Duodenal mucosa (tissue), 2 donors: ENCODE results near the gene OTOP3.
A peak's percentile ranks its signal among the peaks of the same experiment; 100 is the strongest.

Source experiments
- H3K27ac ChIP-seq: one replicate; pipeline ENCODE4 v1.7.0; 2013; ENCODE audit warnings: low read depth, low read length
- H3K27me3 ChIP-seq, 2 donors: one replicate each; pipeline ENCODE4 v1.7.0; 2013; ENCODE audit warnings: low read length in 2 of 2, control low read depth in 1 of 2; ENCODE audit not compliant: insufficient read depth in 2 of 2, control insufficient read depth in 1 of 2
- H3K36me3 ChIP-seq, 2 donors: one replicate each; pipeline ENCODE4 v1.7.0; 2013; ENCODE audit warnings: low read length in 2 of 2, control low read depth in 1 of 2; ENCODE audit not compliant: insufficient read depth in 2 of 2, control insufficient read depth in 1 of 2
- H3K4me1 ChIP-seq, 2 donors: one replicate each; pipeline ENCODE4 v1.7.0; 2013; ENCODE audit warnings: low read length in 2 of 2, control low read depth in 1 of 2; ENCODE audit not compliant: insufficient read depth in 2 of 2, control insufficient read depth in 1 of 2
- H3K4me3 ChIP-seq, 2 donors: one replicate each; pipeline ENCODE4 v1.7.0; 2013; ENCODE audit warnings: low read length in 2 of 2, low read depth in 1 of 2
- H3K9ac ChIP-seq, 2 donors: one replicate each; pipeline ENCODE4 v1.7.0; 2013; ENCODE audit warnings: low read length in 2 of 2, low read depth in 1 of 2
- H3K9me3 ChIP-seq, 2 donors: one replicate each; pipeline ENCODE4 v1.7.0; 2013; ENCODE audit warnings: low read length in 2 of 2, control low read depth in 1 of 2; ENCODE audit not compliant: control insufficient read depth in 1 of 2

Gene OTOP3

GRCh38 chr17:74917430-74917829 lies 18.3 kb upstream of the OTOP3 start:
- H3K9ac ChIP-seq, result no peak overlapping the region
- H3K27me3 ChIP-seq, result peaks cover 21 to 25% of the 10 kb centered on the region in 2 donors

GRCh38 chr17:74918906-74919305 lies 16.8 kb upstream of the OTOP3 start:
- Histone ChIP-seq H3K27ac (no peak overlapping the region), H3K9ac (no peak overlapping the region), H3K4me1 (peaks cover 2 to 3% of the 10 kb centered on the region in 2 donors), H3K4me3 (no peak overlapping the region), H3K9me3 (no peaks in the 10 kb centered on the region), H3K27me3 (peaks cover 33% of the 10 kb centered on the region in 2 donors), H3K36me3 (no peaks in the 10 kb centered on the region)

More at GRCh38 chr17:74917430-74917829, 18.3 kb upstream of the OTOP3 start:
- Histone ChIP-seq H3K4me3 (no peak overlapping the region), H3K36me3 (no peaks in the 10 kb centered on the region), H3K4me1 (no peaks in the 10 kb centered on the region), H3K27ac (no peak overlapping the region), H3K9me3 (no peaks in the 10 kb centered on the region)

DNA sequence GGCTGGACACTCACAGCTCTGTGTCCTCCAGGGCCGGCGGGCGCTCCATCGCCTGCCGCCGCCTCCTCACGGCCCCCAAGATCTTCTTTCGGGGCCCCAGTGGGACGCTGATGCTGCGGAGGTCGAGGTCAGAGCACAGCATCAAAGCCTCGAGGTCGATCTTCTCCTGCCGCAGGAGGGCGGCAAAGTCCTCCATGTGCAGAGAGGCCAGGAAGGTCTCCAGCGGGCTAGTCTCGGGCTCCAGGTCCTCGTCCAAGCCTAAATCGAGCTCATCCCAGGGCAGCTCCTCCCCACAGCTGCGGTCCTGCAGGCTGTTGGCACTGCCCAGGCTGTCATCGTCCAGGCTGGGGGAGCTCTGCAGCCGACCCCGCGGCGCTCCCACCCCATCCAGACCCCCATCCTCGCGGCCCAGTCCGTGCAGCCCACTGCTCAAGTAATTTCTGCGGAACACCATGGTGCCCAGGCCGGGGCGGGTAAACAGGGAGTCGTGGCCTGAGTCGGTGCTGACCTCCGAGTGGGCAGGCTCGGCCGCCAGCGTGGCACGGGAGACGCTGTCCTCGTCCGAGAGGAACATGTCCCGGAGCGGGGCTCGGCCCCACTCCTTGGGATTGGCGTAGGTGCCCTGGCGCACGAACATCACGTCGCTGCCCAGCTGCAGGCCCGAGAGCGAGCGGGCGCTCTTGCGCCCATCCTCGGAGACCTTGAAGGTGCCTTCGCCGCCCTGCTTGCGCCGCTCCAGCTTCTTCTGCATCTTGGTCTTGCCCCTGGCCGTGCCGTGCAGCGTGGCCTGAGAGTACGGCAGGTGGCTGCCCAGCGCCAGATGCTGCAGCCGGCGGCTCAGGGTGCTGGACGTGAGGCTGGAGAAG lies 16.0 kb upstream of the OTOP3 start:
- Histone ChIP-seq H3K9ac (no peak overlapping the region), H3K36me3 (no peaks in the 10 kb centered on the region), H3K27ac (no peak overlapping the region), H3K4me3 (no peak overlapping the region), H3K4me1 (peaks cover 10% of the 10 kb centered on the region in 2 donors), H3K9me3 (no peaks in the 10 kb centered on the region), H3K27me3 (peaks cover 40 to 41% of the 10 kb centered on the region in 2 donors)

DNA sequence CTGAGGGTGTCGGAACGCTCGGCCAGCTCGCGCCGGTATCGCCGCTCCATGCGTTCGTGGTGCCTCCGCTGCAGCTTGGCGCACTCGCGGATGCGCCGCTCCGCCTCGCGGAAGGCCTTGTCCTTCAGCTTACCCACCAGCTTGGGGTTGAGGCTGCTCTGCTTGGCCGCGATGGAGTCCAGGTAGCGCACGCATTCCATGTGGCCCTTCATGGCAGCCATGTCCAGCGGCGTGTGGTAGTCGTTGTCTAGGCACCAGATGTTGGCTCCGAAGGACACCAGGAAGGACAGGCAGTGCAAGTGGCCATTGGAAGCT lies 15.4 kb upstream of the OTOP3 start:
- H3K36me3 ChIP-seq, result no peaks in the 10 kb centered on the region
- peaks cover 46% of the 10 kb centered on the region in 2 donors for H3K27me3 ChIP-seq
- no peaks in the 10 kb centered on the region for H3K9me3 ChIP-seq
- H3K4me3 ChIP-seq, result no peak overlapping the region
- H3K27ac ChIP-seq, result no peak overlapping the region
- H3K4me1 ChIP-seq, result peaks cover 10% of the 10 kb centered on the region in 2 donors
- H3K9ac ChIP-seq, result no peak overlapping the region

- Histone ChIP-seq H3K27me3 (peaks cover 50% of the 10 kb centered on the region in 2 donors), H3K27ac (no peak overlapping the region), H3K36me3 (no peaks in the 10 kb centered on the region), H3K4me3 (no peak overlapping the region), H3K9me3 (no peaks in the 10 kb centered on the region), H3K9ac (no peak overlapping the region), H3K4me1 (peaks cover 10% of the 10 kb centered on the region in 2 donors)
Measured at GRCh38 chr17:74920642-74921025, 15.1 kb upstream of the OTOP3 start.

DNA sequence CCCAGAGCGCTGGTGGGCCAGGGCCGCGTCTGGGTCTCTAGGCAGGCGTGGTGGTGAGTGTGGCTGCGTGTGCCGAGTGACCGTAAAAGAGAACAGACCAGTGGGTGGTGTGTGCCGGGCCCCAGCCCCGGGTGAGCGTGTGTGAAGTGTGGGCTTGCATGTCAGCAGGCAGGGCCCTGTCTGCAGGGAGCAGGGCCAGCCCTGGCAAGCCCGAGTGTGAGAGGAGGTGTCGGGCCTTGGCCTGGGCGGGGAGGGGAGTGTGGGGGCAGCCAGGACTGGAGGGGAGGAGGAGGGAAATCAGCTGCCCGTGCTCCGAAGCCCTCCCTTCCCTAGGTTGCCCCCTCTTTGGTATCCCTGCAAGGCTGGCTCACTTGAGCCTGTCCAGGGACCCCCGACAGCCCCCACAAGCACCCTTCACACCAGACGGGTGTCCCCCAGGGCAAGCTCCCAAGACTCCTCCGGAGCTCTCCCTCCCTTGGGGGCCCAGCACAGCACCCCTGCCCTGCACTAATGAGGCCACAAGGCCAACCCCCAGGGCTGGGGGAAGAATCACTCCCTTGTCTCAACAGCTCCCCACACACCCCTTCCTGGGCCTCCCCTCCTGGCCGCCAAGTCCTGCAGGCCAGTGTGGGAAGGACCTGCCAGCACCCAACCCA lies 14.5 kb upstream of the OTOP3 start:
- Histone ChIP-seq H3K36me3 (no peaks in the 10 kb centered on the region), H3K9ac (no peak overlapping the region), H3K4me1 (peaks cover 10% of the 10 kb centered on the region in 2 donors), H3K27me3 (peaks cover 55% of the 10 kb centered on the region in 2 donors), H3K4me3 (no peak overlapping the region), H3K27ac (no peak overlapping the region), H3K9me3 (no peaks in the 10 kb centered on the region)

DNA sequence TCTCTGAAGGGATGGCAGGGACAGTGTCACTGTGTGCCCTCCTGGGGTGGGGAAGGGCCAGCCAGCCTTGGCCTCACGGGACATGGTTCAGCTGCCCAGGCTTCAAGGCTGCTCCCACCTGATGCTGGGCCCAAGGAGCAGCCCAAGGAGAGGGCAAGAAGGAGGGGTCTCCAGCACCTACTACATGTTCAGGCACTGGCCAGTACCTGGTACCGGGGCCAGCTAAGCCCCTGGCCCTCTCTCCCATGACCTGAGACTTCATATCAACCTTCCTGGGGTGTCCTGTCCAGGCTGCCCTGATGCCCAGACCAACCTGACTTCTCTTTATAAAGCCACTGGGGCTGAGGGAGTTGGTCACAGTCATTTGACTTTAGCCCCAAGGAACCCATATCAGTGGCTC lies 13.9 kb upstream of the OTOP3 start:
- Histone ChIP-seq H3K27ac (no peak overlapping the region), H3K27me3 (peaks cover 58% of the 10 kb centered on the region in 2 donors)

DNA sequence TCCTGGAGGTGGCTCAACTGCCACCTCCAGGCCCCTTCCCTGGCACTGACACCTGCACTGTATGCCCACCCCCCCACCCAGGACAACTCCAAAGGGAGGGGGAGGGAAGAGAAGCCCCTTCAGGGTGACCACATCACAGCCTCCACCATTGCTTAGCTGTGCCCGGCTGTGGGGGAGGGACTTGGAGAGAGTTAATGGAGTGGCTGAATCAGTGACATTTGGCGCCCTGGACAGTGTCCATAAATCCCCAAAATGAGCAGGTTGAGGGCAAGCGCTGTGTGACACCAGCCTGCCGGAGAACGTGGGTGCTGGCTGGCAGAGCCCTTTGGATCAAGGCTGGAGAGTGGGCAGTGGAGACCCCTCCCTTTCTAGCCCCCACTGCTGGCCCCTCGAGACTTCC lies 13.5 kb upstream of the OTOP3 start:
- Histone ChIP-seq H3K9ac (no peak overlapping the region), H3K27me3 (peaks cover 60 to 61% of the 10 kb centered on the region in 2 donors), H3K4me3 (no peak overlapping the region), H3K27ac (no peak overlapping the region), H3K36me3 (no peaks in the 10 kb centered on the region), H3K4me1 (peaks cover 10% of the 10 kb centered on the region in 2 donors), H3K9me3 (no peaks in the 10 kb centered on the region)

More for the DNA sequence above, 13.9 kb upstream of the OTOP3 start:
- H3K36me3 ChIP-seq, result no peaks in the 10 kb centered on the region
- peaks cover 10% of the 10 kb centered on the region in 2 donors for H3K4me1 ChIP-seq
- no peaks in the 10 kb centered on the region for H3K9me3 ChIP-seq
- H3K4me3 ChIP-seq, result no peak overlapping the region
- no peak overlapping the region for H3K9ac ChIP-seq

DNA sequence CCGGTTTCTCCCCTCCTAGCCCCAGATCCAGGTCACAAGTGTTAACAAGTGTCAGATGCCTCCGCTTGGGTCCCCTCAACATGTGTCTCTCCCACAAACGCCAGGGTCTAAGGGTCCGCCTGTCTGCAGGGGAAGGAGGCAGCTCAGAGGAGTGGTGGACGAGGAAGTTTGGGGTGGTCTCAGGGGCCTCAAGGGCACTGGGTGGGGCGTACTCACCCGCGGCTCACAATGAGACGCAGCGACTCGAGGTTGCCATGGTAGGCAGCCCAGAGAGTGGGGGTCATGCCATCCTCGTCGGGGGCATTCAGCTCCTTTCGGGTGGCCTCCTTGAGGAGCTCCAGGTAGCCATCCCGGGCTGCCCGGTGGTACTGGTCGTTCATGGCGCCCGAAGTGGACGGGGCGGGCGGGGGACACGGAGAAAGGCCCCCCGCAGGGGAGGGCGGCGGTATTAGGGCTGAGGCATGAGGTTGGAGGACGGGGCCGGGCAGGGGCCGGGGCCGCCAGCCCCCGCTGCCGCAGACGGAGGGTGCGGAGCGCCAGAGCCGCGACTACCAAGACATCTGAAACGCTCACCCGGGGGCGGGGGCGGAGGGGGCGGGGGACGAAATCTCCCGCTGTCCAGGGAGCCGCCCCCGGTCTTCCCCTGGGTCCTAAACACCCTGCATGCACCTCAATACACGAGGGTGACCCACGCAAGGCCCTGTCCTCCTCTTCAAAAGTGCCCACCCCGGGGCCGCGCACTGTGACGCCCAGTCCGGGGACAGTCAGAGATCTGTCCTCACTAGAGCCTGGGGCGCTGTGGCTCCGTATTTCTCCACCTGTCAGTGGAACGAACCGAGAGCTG lies 12.8 kb upstream of the OTOP3 start, which contains the start of gene USH1G:
TSS of gene USH1G (minus strand) at position 562 of the 844 bp plus-strand sequence. CDS start at position 380, 182 bp downstream.
- H3K27me3 ChIP-seq, result peaks cover 61 to 63% of the 10 kb centered on the region in 2 donors
- no peak within 1 kb of the TSS for H3K27ac ChIP-seq
- H3K4me3 ChIP-seq, result peak within 1 kb of the TSS in 1 of 2 donors; percentile 43

More for the DNA sequence above, 12.8 kb upstream of the OTOP3 start, which contains the start of gene USH1G:
- H3K4me1 ChIP-seq, result peaks cover 10% of the 10 kb centered on the region in 2 donors
- H3K9me3 ChIP-seq, result no peaks in the 10 kb centered on the region
- no peaks in the 10 kb centered on the region for H3K36me3 ChIP-seq
- H3K9ac ChIP-seq, result peak within 1 kb of the TSS in 1 of 2 donors; percentile 19
